ENCODE measurements around the gene ARHGAP30.
A peak's percentile ranks its signal among the peaks of the same experiment; 100 is the strongest.
"Not testable (repeated sequence)": the region's sequence is repeated elsewhere in the genome, so short reads cannot be mapped to it uniquely, and the experiment has no call there.

The ARHGAP30 gene, protein sequence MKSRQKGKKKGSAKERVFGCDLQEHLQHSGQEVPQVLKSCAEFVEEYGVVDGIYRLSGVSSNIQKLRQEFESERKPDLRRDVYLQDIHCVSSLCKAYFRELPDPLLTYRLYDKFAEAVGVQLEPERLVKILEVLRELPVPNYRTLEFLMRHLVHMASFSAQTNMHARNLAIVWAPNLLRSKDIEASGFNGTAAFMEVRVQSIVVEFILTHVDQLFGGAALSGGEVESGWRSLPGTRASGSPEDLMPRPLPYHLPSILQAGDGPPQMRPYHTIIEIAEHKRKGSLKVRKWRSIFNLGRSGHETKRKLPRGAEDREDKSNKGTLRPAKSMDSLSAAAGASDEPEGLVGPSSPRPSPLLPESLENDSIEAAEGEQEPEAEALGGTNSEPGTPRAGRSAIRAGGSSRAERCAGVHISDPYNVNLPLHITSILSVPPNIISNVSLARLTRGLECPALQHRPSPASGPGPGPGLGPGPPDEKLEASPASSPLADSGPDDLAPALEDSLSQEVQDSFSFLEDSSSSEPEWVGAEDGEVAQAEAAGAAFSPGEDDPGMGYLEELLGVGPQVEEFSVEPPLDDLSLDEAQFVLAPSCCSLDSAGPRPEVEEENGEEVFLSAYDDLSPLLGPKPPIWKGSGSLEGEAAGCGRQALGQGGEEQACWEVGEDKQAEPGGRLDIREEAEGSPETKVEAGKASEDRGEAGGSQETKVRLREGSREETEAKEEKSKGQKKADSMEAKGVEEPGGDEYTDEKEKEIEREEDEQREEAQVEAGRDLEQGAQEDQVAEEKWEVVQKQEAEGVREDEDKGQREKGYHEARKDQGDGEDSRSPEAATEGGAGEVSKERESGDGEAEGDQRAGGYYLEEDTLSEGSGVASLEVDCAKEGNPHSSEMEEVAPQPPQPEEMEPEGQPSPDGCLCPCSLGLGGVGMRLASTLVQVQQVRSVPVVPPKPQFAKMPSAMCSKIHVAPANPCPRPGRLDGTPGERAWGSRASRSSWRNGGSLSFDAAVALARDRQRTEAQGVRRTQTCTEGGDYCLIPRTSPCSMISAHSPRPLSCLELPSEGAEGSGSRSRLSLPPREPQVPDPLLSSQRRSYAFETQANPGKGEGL

DNA sequence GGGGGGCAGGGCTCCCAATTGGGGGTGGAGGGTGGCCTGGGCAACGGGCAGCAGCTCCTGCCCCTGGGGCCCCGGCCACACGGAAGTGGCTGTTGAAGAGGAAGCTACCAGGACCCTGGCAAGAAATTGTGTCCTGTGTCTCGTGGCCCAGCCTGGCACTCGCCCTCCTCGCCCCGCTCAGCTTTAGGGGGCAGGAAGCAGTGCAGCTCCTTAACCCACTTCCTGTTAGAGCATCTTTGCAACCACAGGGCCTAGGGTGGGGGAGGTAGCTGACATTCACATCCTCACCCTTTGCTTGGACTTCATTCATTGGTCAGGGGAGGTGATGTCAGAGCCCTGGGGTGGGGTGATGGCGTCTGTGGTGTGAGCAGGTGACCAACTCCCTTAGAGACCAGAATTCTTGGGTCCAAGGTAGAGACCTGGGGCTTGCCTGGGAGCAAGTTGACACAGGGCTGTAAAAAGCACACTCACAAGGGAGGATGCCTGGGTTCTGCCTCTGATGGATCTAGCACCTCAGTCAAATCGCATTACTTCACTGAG lies at the start of gene ARHGAP30:
TSS of gene ARHGAP30 (minus strand) at position 161 of the 540 bp plus-strand sequence. CDS start 267 bp downstream, outside the sequence.
- no peak for DNase-seq

DNA sequence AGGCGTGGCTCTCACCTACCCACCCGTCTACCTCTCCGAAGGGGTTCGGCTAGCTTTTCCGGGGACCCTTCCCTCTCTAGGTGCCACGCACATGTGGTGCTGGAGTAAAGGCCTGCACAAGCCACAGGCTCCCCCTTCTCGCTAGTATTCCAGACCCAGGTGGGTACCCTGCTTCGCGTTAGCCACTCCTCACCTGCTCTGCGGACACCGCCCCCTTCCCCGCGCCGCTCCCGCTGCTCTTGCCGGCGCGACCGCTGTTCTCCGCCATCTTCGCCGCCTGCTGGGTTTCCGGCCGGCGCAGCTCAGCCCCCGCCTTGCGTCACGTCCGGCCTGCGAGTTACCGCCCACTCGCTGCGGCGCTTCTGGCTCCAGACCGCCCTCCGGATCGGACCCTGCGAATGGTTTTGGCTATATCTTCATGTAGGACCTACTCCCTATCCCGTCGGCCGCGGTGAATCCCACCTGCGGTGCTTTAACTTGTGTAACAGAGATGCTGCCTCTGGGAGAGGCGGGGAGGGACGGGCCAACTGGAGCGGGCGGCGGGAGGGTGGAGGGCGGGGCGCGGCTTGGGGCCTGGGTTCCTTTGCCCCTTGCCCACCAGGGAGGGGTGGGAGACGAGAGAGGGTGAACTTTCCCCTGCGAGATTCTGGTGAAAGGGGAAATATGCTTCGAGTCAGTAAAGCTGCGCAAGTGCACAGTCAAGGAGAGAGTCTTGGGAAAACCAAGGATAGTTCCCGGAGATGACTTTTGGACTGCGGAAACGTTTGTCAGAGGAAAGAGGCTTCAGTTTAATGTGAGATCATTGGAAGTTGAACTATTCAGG lies 48.3 kb upstream of the ARHGAP30 start, which contains the start of the genes NIT1 and PFDN2:
TSS of gene NIT1 (plus strand) at position 347 of the 823 bp plus-strand sequence. CDS start at position 419, 72 bp downstream.
TSS of gene PFDN2 (minus strand) at position 279 of the 823 bp plus-strand sequence. CDS start at position 268, 11 bp downstream.
- peak; percentile 66 for DNase-seq

DNA sequence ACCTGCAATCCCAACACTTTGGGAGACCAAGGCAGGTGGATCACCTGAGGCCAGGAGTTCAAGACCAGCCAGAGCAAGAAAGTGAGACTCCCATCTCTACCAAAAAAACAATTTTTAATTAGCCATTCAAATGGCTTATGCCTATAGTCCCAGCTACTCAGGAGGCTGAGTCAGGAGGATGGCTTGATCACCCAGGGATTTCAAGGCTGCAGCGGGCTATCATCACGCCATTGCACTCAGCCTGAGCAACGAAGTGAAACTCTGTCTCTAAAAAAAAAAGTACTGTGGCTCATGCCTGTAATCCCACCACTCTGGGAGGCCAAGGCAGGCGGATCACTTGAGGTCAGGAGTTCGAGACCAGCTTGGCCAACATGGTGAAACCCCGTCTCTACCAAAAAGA lies 46.3 kb upstream of the ARHGAP30 start:
- not testable (repeated sequence) for DNase-seq

DNA sequence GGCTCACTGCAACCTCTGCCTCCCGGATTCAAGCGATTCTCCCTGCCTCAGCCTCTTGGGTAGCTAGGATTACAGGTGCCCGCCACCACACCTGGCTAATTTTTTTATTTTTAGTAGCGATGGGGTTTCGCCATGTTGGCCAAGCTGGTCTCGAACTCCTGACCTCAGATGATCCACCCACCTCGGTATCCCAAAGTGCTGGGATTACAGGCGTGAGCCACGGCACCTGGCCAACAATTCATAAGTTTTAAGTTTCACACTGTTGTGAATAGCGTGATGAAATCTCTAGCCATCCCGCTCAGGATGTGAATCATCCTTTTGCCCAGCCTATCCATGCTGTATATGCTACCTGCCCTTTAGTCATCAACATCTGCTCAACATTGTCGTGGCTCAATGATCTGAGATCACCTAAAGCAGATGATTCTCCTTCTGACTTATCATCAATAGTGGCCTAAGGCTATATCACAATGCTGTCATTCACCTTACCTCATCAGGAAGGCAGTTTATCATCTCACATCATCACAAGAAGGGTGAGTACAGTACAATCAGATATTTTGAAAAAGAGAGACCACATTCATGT lies 45.5 kb upstream of the ARHGAP30 start:
- no peak for DNase-seq

DNA sequence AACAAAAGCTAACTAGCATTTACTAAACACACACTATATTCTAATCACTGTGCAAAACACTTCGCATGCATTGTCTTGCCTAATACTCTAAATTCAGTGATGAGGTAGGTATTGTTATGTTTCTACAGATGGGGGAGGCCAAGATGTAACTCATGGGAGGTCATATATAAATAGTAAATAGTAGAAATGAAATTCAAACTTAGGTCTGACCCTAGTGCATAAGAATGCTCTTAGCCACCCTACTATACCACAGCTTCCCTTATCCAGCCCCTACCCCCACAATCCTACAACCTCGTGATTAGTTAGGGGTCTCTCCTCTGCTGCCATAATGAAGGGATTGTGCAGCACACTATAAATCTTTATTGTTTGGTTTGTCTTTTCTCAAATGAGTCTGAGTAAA lies 44.9 kb upstream of the ARHGAP30 start:
- DNase-seq = no peak

DNA sequence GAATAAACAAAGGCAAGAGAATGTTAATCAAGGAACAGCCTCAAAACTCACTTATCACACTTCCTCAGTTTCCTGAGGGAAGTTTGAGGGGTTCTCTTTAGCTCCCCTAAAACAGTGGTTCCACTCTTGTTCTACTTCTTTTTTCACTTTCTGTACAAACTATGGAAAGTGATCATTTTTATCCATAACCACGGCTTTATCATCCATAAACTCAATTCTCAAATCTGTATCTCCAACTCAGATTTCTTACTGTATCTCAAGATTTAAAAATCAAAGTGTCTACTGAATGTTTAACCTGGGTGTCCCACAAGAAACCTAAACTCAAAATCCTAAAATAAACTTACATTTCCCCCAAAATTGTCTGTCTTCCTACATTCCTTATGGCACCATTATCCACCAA lies 44.2 kb upstream of the ARHGAP30 start:
- no peak for DNase-seq

DNA sequence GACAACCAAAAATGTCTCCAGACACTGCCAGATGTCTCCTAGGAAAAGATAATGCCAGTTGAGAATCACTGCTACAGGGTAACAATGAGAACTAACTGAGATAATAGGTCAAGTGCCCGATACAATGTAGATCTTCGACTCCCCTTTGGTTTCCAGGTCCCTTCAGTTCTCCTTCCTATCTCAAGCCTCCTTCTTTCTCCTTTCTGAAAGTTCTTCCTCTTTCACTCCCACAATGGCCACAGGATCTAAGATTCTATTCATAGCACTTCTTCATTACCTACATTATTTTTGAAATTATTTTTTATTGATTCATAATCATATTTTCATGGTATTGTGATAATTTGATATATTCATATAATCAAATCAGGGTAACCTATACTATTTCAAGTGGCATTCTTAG lies 41.8 kb upstream of the ARHGAP30 start:
- DNase-seq = no peak

DNA sequence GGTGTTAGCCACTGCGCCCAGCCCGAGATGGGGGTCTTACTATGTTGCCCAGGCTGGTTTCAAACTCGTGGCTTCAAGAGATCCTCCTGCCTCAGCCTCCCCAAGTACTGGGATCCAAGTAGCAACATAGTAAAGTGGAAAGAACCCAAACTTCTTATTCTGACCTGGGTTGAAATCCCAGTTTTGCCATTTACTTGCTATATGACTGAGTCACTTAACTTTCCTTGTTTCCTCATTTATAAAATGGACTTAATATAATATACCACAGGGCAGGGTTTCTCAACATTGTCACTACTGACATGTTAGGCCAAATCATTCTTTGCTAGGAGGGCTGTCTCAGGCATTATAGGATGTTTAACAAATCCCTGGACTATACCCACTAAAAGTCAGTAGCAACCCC lies 41.4 kb upstream of the ARHGAP30 start:
- DNase-seq = no peak

DNA sequence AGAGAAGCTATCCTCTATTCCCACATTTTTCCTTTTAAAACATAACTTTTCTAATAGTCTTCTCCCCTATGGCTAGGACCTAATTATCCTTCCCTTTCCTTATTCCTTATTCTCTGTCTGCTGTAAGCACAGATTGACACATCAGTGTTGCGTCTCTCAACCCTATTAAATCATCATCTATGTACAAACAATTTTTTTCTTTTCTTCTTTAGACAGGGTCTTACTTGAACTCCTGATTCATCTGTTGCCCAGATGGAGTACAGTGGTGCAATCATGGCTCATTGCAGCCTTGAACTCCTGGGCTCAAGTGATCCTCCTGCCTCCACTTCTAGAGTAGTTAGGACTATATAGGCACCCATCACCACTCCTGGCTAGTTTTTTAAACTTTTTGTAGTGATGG lies 36.7 kb upstream of the ARHGAP30 start:
- no peak for DNase-seq

DNA sequence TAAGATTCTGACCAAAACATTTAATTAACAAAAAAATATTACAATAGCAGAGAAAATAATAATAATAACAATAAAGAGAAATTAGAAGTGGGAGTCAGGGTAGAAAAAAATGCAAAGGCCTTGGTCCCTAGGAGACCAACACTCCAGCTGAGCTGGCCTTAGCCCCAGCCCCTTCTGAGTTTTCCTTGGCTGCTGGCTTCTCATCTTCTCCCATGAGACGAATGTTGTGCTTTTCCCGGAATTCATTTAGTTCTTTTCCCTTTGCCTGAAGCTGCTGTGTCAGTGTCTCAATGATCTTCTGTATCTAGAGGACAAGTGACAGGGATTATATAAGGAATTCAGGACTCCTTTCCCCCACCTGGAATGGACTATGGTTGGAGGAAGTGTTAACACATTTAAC lies 30.9 kb upstream of the ARHGAP30 start:
- no peak for DNase-seq

DNA sequence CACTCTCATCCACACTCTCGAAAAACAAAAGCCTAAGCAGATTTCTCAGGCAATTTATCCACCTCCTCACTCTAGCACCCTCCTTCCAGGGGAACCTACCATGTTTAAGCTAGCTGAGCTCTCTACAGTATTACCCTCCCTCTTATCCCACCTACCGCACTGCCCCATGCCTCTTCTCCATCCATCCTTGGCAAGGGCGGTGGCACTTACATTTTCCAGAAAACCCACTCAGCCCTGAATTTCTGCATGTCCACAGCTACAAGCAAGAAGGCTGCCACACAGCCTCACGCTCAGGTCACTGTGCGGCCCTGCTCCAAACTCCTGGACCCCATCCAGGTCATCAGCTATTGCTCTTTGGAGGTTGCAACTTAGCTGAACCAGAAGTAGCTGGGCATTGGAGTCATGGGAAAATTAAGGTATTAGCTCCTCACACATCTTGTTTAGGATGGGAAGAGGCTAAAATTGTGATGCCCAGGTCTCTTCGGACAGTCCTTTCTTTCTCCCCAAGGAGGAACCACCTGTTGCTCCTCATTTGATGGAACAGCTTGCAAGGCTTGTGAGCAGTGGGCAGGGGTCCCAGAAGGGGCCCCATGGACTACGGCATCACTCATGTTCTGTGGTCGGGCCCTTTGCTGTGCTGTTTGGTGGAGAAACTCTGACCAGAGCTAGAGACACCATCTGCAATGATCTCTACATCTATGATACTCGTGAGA lies 29.6 kb upstream of the ARHGAP30 start:
- DNase-seq = no peak

DNA sequence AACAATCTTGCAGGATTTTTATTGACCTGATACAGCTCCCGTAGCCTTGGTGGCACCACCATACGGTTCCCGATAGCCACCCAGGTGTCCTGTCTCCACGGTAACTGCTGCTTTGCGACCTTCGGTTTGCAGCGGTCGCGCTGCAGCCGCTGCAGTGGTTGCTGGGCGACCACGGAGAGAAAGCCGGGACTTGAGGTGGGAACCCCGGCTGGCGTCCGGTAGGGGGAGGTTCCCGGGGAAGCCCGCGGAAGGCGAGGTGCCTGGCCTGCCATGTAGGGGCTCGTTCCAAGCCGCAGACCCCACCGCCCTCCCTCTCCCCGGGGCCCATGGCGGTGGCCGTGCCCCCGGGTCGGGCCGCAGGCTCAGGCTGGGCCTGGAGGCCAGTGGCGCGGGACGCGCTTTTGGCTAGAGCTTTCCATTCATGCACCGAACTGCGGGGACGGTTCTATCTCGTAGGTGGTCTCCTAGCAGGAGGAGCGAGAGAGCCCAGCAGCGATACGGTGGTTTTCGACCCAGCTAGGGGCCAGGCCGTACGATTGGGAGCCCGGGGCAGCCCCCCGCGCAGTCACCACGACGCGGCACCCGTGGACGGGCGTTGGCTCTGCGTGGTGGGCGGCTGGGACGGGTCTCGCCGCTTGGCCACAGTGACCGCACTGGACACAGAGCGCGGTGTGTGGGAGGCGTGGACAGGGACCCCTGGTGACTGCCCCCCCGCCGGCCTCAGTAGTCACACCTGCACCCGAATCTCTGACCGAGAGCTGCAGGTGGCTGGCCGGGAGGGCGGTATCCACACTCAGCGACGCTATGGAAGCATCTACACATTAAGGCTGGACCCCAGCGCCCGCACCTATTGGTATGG lies 28.7 kb upstream of the ARHGAP30 start, which contains the start of gene KLHDC9:
TSS of gene KLHDC9 (plus strand) at position 152 of the 859 bp plus-strand sequence. CDS start at position 327, 175 bp downstream.
- DNase-seq = peak; percentile 81

DNA sequence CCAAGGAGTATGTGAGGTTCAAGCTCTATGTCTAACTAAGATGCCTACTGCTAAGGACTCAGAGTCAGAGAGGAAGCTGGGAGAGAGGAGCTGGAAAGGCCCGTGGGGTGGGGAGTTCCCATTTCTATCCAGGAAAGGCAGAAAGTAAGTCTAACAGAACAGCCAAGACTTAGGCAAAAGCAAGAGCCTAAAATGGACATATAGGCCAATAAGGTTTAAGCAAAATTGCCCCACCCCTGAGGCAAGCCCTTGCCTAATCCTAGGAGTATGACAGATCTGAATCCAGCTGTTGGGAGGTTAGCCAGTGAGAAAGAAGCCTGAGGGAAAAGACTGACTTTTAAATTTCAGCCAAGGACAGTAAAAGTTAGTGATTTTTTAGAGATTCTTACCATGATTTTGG lies 26.8 kb upstream of the ARHGAP30 start:
- DNase-seq = no peak

DNA sequence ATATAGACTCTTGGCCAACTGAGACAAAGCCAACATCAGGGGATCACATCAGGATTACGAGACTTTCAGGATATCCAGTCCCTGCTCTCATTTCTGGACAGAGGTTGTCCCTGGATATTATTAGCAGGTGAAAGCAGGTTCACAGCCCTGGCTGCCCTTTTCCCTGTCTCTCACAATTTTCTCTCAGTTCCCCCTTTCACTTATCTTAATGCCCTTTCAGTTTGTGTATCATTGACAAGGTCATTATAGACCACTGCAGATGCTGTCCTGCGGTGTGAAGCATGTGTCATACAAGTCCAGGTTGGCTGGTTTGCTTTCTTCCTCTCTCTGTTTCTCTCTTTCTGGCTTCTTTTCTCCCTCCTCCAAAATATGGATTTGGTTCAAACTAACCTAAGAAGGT lies 26.3 kb upstream of the ARHGAP30 start:
- DNase-seq = no peak

DNA sequence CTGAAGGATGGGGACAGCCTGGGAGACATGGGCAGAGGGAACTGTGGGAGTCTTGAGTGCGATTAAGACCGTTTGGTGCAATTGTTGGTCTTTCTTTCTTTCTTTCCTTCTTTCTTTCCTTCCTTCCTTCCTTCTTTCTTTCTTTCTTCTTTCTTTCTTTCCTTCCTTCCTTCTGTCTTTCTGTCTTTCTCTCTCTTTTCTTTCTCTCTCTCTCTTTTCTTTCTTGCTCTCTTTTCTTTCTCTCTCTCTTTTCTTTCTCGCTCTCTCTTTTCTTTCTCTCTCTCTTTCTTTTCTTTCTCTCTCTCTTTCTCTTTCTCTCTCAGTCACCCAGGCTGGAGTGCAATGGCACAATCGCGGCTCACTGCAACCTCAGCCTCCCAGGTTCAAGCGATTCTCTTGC lies 25.5 kb upstream of the ARHGAP30 start:
- DNase-seq = no peak

DNA sequence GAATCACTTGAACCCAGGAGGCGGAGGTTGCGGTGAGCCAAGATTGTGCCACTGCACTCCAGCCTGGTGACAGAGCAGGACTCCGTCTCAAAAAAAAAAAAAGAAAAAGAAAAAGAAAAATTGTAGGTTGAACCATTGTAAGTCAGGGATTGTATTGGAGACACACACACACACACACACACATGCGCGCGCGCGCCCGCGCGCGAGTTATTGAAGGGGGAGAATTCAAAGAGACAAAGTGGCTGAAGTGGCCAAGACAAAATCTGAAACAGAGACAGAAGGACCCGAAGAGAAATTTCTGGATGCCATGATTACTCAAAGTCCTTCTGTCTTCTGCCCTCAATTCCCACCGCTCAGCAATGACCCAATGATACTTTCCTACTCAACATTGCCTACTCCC lies 24.8 kb upstream of the ARHGAP30 start:
- DNase-seq = no peak

DNA sequence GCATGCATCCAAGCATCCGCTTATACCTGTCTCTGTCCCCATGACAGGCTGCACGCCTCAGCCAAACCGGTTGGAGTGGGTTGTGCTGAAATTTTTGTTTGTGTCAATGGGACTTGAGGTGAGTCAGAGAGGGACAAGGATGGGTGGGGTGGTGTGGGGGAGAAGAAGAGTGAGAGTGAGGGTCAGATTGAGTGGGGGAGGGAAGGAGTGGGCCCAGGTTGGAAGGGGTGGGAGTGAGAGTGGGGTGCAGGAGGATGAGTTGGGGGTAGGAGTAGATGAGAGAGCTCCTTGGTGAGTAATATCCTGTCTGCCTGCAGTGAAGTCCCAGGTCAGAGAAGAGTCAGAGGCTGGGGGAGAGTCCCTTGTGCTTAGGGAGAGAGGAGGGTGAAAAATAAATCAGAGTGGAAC lies 22.9 kb upstream of the ARHGAP30 start:
- no peak for DNase-seq

DNA sequence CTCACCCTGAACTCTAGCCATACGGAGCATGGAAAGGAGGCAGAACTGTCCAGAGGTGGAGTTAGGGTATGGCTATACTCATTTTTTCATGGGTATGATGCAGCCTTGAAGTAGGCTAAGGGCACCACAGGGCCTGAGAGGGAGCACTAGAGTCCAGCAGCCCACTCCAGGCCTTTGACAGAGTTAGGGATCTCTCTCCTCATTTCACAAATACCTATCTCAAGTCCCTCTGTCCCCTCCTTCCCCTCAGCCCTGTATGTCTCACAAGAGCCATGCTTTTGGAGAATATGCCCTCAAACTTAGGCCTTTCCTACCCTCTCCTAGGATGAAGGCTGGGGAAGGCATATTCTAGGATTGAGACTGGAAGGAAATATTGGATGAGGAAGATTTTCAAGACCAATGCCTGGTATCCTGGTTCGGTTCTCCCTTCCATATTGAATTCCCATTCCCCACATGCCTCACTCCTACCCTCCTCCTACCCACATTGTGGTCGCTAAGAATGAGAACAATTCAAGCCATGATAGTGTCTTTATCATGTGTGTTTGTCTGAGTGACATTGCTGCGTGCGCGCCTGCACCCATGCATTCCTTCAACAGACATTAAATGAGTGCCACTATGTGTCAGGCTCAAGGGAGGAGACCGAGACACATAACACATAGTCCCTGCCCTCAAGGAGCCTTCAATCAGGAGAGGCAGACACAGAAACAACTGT lies 22.3 kb upstream of the ARHGAP30 start:
- no peak for DNase-seq

DNA sequence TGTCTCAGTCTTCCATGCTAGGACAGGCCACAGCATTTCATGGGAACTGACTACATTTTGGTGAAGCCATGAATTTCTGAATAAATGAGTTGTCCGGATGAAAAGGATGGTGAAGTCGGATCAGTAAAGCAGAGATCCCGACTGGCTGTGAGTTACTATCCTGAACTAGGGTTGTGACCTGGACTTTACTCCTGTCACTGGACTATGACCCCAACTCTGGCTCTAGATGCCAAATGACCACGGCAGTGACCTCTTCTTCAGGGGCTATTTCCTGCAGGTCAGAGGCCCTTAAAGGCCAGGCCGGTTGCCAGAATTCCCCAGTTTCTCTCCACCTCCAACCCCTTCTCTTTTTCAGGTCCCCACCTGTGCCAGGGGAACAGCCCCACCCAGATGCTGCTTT lies 21.4 kb upstream of the ARHGAP30 start:
- DNase-seq = no peak

Data from NCI-H1694 (cell line).